H9 (cell line): ENCODE measurements around the gene COL27A1. TPM values are rescaled to one million over a fixed set of nuclear protein-coding genes. Genes with fewer than 3 reads are reported as not detected.

Source experiments
- DNase-seq: peaks from one replicate; pipeline ENCODE4 v3.0.0-alpha.2; 2017
- H2AFZ ChIP-seq: one replicate; pipeline ENCODE4 v1.6.1; 2013; ENCODE audit warnings: mild to moderate bottlenecking, low read length, control low read depth, moderate library complexity
- H2AK5ac ChIP-seq: 2 replicates; pipeline ENCODE4 v1.6.1; 2013; ENCODE audit warnings: low read length, control low read depth, mixed read lengths; ENCODE audit not compliant: insufficient read length
- H2BK120ac ChIP-seq: one replicate; pipeline ENCODE4 v1.6.1; 2013; ENCODE audit warnings: low read depth, mild to moderate bottlenecking, low read length, control low read depth, inconsistent platforms; ENCODE audit not compliant: poor library complexity, severe bottlenecking
- H2BK12ac ChIP-seq: 2 replicates; pipeline ENCODE4 v1.6.1; 2013; ENCODE audit warnings: low read length, control low read depth, mixed read lengths, low read depth; ENCODE audit not compliant: insufficient read length
- H2BK15ac ChIP-seq: 2 replicates; pipeline ENCODE4 v1.6.1; 2013; ENCODE audit warnings: low read depth, low read length, control low read depth
- H2BK20ac ChIP-seq: one replicate; pipeline ENCODE4 v1.6.1; 2013; ENCODE audit warnings: low read depth, mild to moderate bottlenecking, low read length, control low read depth, inconsistent platforms; ENCODE audit not compliant: poor library complexity, severe bottlenecking
- H2BK5ac ChIP-seq: 2 replicates; pipeline ENCODE4 v1.6.1; 2013; ENCODE audit warnings: low read length, control low read depth, mixed read lengths; ENCODE audit not compliant: insufficient read length
- H3K14ac ChIP-seq: 2 replicates; pipeline ENCODE4 v1.6.1; 2013; ENCODE audit warnings: low read length, control low read depth; ENCODE audit not compliant: insufficient read depth
- H3K18ac ChIP-seq: 2 replicates; pipeline ENCODE4 v1.6.1; 2013; ENCODE audit warnings: low read depth, mild to moderate bottlenecking, mixed read lengths, low read length, control low read depth; ENCODE audit not compliant: insufficient read length
- H3K23ac ChIP-seq: 2 replicates; pipeline ENCODE4 v1.6.1; 2013; ENCODE audit warnings: low read length, control low read depth, mixed read lengths, low read depth; ENCODE audit not compliant: insufficient read length
- H3K23me2 ChIP-seq: 2 replicates; pipeline ENCODE4 v1.6.1; 2013; ENCODE audit warnings: low read depth, mild to moderate bottlenecking, mixed read lengths, low read length, control low read depth; ENCODE audit not compliant: insufficient read length, poor library complexity, severe bottlenecking
- H3K27ac ChIP-seq: 2 replicates; pipeline ENCODE4 v1.5.1; 2013; ENCODE audit warnings: low read length, control low read depth, mixed read lengths, low read depth; ENCODE audit not compliant: insufficient read length
- H3K27me3 ChIP-seq: 2 replicates; pipeline ENCODE4 v1.6.1; 2013; ENCODE audit warnings: low read length, control low read depth, inconsistent platforms; ENCODE audit not compliant: insufficient read depth
- H3K4ac ChIP-seq: 2 replicates; pipeline ENCODE4 v1.6.1; 2013; ENCODE audit warnings: low read depth, mild to moderate bottlenecking, control low read depth, inconsistent platforms, low read length, moderate library complexity
- H3K4me1 ChIP-seq: 2 replicates; pipeline ENCODE4 v1.6.1; 2013; ENCODE audit warnings: low read length, control low read depth, inconsistent platforms; ENCODE audit not compliant: insufficient read depth
- H3K4me2 ChIP-seq: 2 replicates; pipeline ENCODE4 v1.6.1; 2013; ENCODE audit warnings: low read length, control low read depth, mixed read lengths; ENCODE audit not compliant: insufficient read length, insufficient read depth
- H3K56ac ChIP-seq: 2 replicates; pipeline ENCODE4 v1.6.1; 2013; ENCODE audit warnings: low read depth, mild to moderate bottlenecking, mixed read lengths, low read length, control low read depth; ENCODE audit not compliant: insufficient read length
- H3K79me1 ChIP-seq: 2 replicates; pipeline ENCODE4 v1.6.1; 2013; ENCODE audit warnings: low read depth, mild to moderate bottlenecking, moderate library complexity, low read length, control low read depth, inconsistent platforms; ENCODE audit not compliant: insufficient read depth, poor library complexity, severe bottlenecking
- H3K79me2 ChIP-seq: 2 replicates; pipeline ENCODE4 v1.6.1; 2013; ENCODE audit warnings: low read length, control low read depth, inconsistent platforms; ENCODE audit not compliant: insufficient read depth
- H3K9ac ChIP-seq: 2 replicates; pipeline ENCODE4 v1.6.1; 2013; ENCODE audit warnings: low read length, control low read depth, mixed read lengths; ENCODE audit not compliant: insufficient read length; ENCODE audit errors: extremely low read depth
- H3K9me3 ChIP-seq: one replicate; pipeline ENCODE4 v1.6.1; 2013; ENCODE audit warnings: low read depth, low read length, inconsistent platforms; ENCODE audit not compliant: control insufficient read depth
- H3T11ph ChIP-seq: one replicate; pipeline ENCODE4 v1.6.1; 2013; ENCODE audit warnings: mild to moderate bottlenecking, low read length, control low read depth, inconsistent platforms
- H4K20me1 ChIP-seq: one replicate; pipeline ENCODE4 v1.6.1; 2013; ENCODE audit not compliant: control insufficient read depth, insufficient read length, insufficient read depth
- H4K5ac ChIP-seq: 2 replicates; pipeline ENCODE4 v1.6.1; 2013; ENCODE audit warnings: low read depth, mild to moderate bottlenecking, mixed read lengths, low read length, control low read depth; ENCODE audit not compliant: insufficient read length
- H4K8ac ChIP-seq: replicated peaks from 2 replicates; pipeline ENCODE4 v1.6.1; 2013; ENCODE audit warnings: low read length, control low read depth, mixed read lengths, low read depth; ENCODE audit not compliant: insufficient read length
- H4K91ac ChIP-seq: 2 replicates; pipeline ENCODE4 v1.6.1; 2013; ENCODE audit warnings: low read depth, mild to moderate bottlenecking, moderate library complexity, mixed read lengths, low read length, control low read depth; ENCODE audit not compliant: insufficient read length
- H3K27ac Mint-ChIP-seq, 3 experiments: 2 replicates in 2 of 3; 3 replicates in 1 of 3; pipeline ENCODE4 v1.8.0; 2020 to 2021; ENCODE audit warnings: mixed read lengths in 3 of 3, mild to moderate bottlenecking in 1 of 3, moderate library complexity in 1 of 3
- H3K27me3 Mint-ChIP-seq: 2 replicates; pipeline ENCODE4 v1.8.0; 2021; ENCODE audit warnings: low read depth, mild to moderate bottlenecking, moderate library complexity, mixed read lengths
- H3K36me3 Mint-ChIP-seq, 3 experiments: 2 replicates in 2 of 3; 3 replicates in 1 of 3; pipeline ENCODE4 v1.8.0; 2020 to 2021; ENCODE audit warnings: low read depth in 3 of 3, mixed read lengths in 3 of 3; ENCODE audit not compliant: insufficient read depth in 1 of 3
- H3K4me1 Mint-ChIP-seq, 2 experiments: 2 replicates each; pipeline ENCODE4 v1.8.0; 2020; ENCODE audit warnings: mixed read lengths in 2 of 2
- H3K4me3 Mint-ChIP-seq, 2 experiments: 2 replicates in 1 of 2; 3 replicates in 1 of 2; pipeline ENCODE4 v1.8.0; 2020 to 2021; ENCODE audit warnings: mild to moderate bottlenecking in 2 of 2, mixed read lengths in 2 of 2, moderate library complexity in 1 of 2
- H3K9me3 Mint-ChIP-seq, 2 experiments: 2 replicates in 1 of 2; 3 replicates in 1 of 2; pipeline ENCODE4 v1.8.0; 2020; ENCODE audit warnings: mild to moderate bottlenecking in 2 of 2, mixed read lengths in 2 of 2, moderate library complexity in 1 of 2
- WGBS: extraction: QIAGEN DNeasy Blood & Tissue Kit; methylation state at CpG from one replicate; pipeline ENCODE4 v1.1.7; 2013; ENCODE audit warnings: missing lambda C conversion rate, low lambda C conversion rate, mixed read lengths; ENCODE audit not compliant: insufficient read length; ENCODE audit errors: extremely low coverage; 5-methylcytosine and 5-hydroxymethylcytosine counted together
- total RNA-seq: library from RNA; stranded (reverse); gene quantifications from 2 replicates; pipeline ENCODE4 v1.2.1, GENCODE V29; 2021
- TF ChIP-seq, protein P1 (sequence below): fragments of 200-600 bp; sonication (generic); conservative IDR thresholded peaks from 3 replicates; pipeline ENCODE4 v1.8.0; 2021; ENCODE audit warnings: antibody characterized with exemption, mild to moderate bottlenecking

The COL27A1 gene
- total RNA-seq, 1 experiment from 2014 or later, result 17.9 TPM

DNA sequence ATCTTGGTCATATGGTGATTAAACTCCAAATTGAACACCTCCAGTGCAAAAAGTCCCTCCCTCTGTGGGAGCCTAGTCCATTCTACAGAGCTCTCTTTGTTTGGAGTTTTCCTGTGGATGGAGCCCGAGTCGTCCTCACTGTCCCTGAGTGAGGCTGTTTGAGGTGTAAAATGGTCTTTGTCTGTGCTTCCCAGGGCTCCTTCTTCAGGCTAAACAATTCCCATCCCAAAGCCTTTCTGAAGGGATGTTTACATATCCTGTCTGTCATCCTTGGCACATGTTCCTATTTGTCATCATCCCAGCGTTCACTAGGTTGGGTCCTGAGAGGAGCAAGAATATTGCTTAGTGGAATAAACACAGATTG, 68.9 kb downstream of the COL27A1 start:
- H4K20me1 ChIP-seq, result no peaks in the 10 kb centered on the region
- no peak overlapping the region for H3K18ac ChIP-seq
- H4K8ac ChIP-seq, result no peak overlapping the region
- no CpG with 5 or more reads among the region's 3 CpGs for WGBS
- H3K23ac ChIP-seq, result no peak overlapping the region
- no peak overlapping the region for H3K14ac ChIP-seq
- TF ChIP-seq, protein P1, sequence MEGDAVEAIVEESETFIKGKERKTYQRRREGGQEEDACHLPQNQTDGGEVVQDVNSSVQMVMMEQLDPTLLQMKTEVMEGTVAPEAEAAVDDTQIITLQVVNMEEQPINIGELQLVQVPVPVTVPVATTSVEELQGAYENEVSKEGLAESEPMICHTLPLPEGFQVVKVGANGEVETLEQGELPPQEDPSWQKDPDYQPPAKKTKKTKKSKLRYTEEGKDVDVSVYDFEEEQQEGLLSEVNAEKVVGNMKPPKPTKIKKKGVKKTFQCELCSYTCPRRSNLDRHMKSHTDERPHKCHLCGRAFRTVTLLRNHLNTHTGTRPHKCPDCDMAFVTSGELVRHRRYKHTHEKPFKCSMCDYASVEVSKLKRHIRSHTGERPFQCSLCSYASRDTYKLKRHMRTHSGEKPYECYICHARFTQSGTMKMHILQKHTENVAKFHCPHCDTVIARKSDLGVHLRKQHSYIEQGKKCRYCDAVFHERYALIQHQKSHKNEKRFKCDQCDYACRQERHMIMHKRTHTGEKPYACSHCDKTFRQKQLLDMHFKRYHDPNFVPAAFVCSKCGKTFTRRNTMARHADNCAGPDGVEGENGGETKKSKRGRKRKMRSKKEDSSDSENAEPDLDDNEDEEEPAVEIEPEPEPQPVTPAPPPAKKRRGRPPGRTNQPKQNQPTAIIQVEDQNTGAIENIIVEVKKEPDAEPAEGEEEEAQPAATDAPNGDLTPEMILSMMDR, result no peak
- H3K56ac ChIP-seq, result no peak overlapping the region
- H3K23me2 ChIP-seq, result no peaks in the 10 kb centered on the region
- no peak overlapping the region for H3K9ac ChIP-seq
- no peak overlapping the region for H3K4me2 ChIP-seq
- H3K9me3 ChIP-seq, result no peaks in the 10 kb centered on the region
- no peak overlapping the region for H4K5ac ChIP-seq
- Mint-ChIP-seq H3K27me3 (peaks cover 2% of the 10 kb centered on the region; the same call in 1 of the 2 replicates), H3K9me3 (no peaks in the 10 kb centered on the region; a peak in 2 of 5 replicates), H3K4me1 (peaks cover 32 to 47% of the 10 kb centered on the region in 2 experiments), H3K27ac (0 out of 7 replicates have a peak overlapping the region, but pooled peaks of 1 of the 3 experiments have one; percentile 34), H3K36me3 (no peaks in the 10 kb centered on the region), H3K4me3 (no peak overlapping the region)
- no peak overlapping the region for H2BK12ac ChIP-seq
- H3K4me1 ChIP-seq, result 0 out of 2 replicates have a peak, but pooled peaks cover 3% of the 10 kb centered on the region
- no peaks in the 10 kb centered on the region for H3K27me3 ChIP-seq
- H3K79me2 ChIP-seq, result no peaks in the 10 kb centered on the region
- no peak overlapping the region for H2AK5ac ChIP-seq
- no peak overlapping the region for H3T11ph ChIP-seq
- H2BK5ac ChIP-seq, result no peak overlapping the region
- H3K27ac ChIP-seq, result no peak overlapping the region
- no peak overlapping the region for H4K91ac ChIP-seq
- no peak overlapping the region for H3K4ac ChIP-seq
- H3K79me1 ChIP-seq, result no peaks in the 10 kb centered on the region
- H2BK15ac ChIP-seq, result no peak overlapping the region
- no peak for DNase-seq
- no peak overlapping the region for H2AFZ ChIP-seq
- no peak overlapping the region for H2BK20ac ChIP-seq
- no peak overlapping the region for H2BK120ac ChIP-seq
